Astrocyte (in vitro differentiated cells and primary cell): ENCODE measurements around the gene CNOT1.

Source experiments
- EZH2 ChIP-seq: IDR thresholded peaks from 2 replicates; pipeline ENCODE4 v1.6.1; 2012; ENCODE audit warnings: mild to moderate bottlenecking, low read length, inconsistent platforms; ENCODE audit not compliant: insufficient read depth
- TF ChIP-seq, protein P1 (sequence below): IDR thresholded peaks from 2 replicates; pipeline ENCODE4 v1.5.1; 2011; ENCODE audit warnings: low read depth, mild to moderate bottlenecking, inconsistent platforms, low read length, moderate library complexity; ENCODE audit not compliant: insufficient read depth

DNA sequence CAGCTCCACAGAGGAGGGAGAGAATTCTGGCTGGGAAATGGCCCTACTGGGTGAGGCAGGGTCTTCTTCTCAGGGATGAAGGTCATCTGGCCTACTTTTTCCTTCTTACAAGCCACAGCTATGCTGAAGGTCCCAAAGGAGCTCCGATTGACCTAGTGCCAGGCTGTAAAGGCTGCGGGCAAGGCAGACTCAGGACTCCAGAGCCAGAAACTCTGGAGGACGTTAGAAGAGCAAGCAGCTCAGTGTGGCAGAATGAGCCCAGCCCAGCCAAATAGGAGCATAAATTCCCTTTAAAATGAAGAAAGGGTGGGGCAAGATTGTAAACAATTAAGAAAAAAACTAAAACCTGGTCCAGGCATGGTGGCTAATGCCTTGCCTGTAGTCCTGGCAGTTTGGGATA lies 20.1 kb upstream of the CNOT1 start:
- TF ChIP-seq, protein P1, sequence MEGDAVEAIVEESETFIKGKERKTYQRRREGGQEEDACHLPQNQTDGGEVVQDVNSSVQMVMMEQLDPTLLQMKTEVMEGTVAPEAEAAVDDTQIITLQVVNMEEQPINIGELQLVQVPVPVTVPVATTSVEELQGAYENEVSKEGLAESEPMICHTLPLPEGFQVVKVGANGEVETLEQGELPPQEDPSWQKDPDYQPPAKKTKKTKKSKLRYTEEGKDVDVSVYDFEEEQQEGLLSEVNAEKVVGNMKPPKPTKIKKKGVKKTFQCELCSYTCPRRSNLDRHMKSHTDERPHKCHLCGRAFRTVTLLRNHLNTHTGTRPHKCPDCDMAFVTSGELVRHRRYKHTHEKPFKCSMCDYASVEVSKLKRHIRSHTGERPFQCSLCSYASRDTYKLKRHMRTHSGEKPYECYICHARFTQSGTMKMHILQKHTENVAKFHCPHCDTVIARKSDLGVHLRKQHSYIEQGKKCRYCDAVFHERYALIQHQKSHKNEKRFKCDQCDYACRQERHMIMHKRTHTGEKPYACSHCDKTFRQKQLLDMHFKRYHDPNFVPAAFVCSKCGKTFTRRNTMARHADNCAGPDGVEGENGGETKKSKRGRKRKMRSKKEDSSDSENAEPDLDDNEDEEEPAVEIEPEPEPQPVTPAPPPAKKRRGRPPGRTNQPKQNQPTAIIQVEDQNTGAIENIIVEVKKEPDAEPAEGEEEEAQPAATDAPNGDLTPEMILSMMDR = no peak
- no peak for TF ChIP-seq EZH2
